Activated naive CD8-positive, alpha-beta T cell treated with anti-CD3 and anti-CD28 coated beads, Interleukin-2, amount 50 U/mL, for 24 hours (primary cell): ENCODE data around the gene PLEKHM3.
"Not testable (repeated sequence)": the region's sequence is repeated elsewhere in the genome, so short reads cannot be mapped to it uniquely, and the experiment has no call there.

Experiments used
- ATAC-seq: fragments of 150-1000 bp; cut with Tn5 transposase; one replicate; pipeline ENCODE4 v1.10.0; 2021
- DNase-seq: peaks from one replicate; pipeline ENCODE4 v3.0.0; 2021
- H3K27ac Mint-ChIP-seq: one replicate; pipeline ENCODE4 v1.8.0; 2021; ENCODE audit warnings: mild to moderate bottlenecking, mixed read lengths
- H3K27me3 Mint-ChIP-seq: one replicate; pipeline ENCODE4 v1.8.0; 2021; ENCODE audit warnings: mixed read lengths
- H3K36me3 Mint-ChIP-seq: one replicate; pipeline ENCODE4 v1.8.0; 2021; ENCODE audit warnings: low read depth, mixed read lengths
- H3K4me1 Mint-ChIP-seq: one replicate; pipeline ENCODE4 v1.8.0; 2021; ENCODE audit warnings: mixed read lengths
- H3K4me3 Mint-ChIP-seq: one replicate; pipeline ENCODE4 v1.8.0; 2021; ENCODE audit warnings: mild to moderate bottlenecking, moderate library complexity, mixed read lengths
- H3K9me3 Mint-ChIP-seq: one replicate; pipeline ENCODE4 v1.8.0; 2021; ENCODE audit warnings: mixed read lengths

PLEKHM3 gene

GRCh38 chr2:207953354-207953753 is 72.0 kb downstream of the PLEKHM3 start:
- Mint-ChIP-seq H3K4me1 (no peaks in the 10 kb centered on the region), H3K36me3 (peaks cover 5% of the 10 kb centered on the region), H3K9me3 (no peaks in the 10 kb centered on the region), H3K4me3 (no peak overlapping the region), H3K27me3 (no peaks in the 10 kb centered on the region), H3K27ac (no peak overlapping the region)
- DNase-seq (no peak), ATAC-seq (no peak)

GRCh38 chr2:207952564-207953345 is 72.6 kb downstream of the PLEKHM3 start:
- no peaks in the 10 kb centered on the region for H3K9me3 Mint-ChIP-seq
- no peaks in the 10 kb centered on the region for H3K4me1 Mint-ChIP-seq
- no peak overlapping the region for H3K27ac Mint-ChIP-seq
- DNase-seq, result no peak
- peaks cover 5% of the 10 kb centered on the region for H3K36me3 Mint-ChIP-seq
- H3K4me3 Mint-ChIP-seq, result no peak overlapping the region
- no peak for ATAC-seq
- no peaks in the 10 kb centered on the region for H3K27me3 Mint-ChIP-seq

GRCh38 chr2:207951734-207952470 is 73.4 kb downstream of the PLEKHM3 start:
- ATAC-seq (no peak), DNase-seq (no peak)
- H3K4me1 Mint-ChIP-seq, result no peaks in the 10 kb centered on the region
- peaks cover 5% of the 10 kb centered on the region for H3K36me3 Mint-ChIP-seq
- H3K4me3 Mint-ChIP-seq, result no peak overlapping the region
- no peaks in the 10 kb centered on the region for H3K9me3 Mint-ChIP-seq
- no peak overlapping the region for H3K27ac Mint-ChIP-seq
- no peaks in the 10 kb centered on the region for H3K27me3 Mint-ChIP-seq

- Mint-ChIP-seq H3K36me3 (peaks cover 2% of the 10 kb centered on the region), H3K4me3 (no peak overlapping the region), H3K9me3 (no peaks in the 10 kb centered on the region), H3K4me1 (no peaks in the 10 kb centered on the region), H3K27ac (no peak overlapping the region), H3K27me3 (no peaks in the 10 kb centered on the region)
- ATAC-seq (no peak), DNase-seq (no peak)
Measured at GRCh38 chr2:207950761-207951114, 74.6 kb downstream of the PLEKHM3 start.

- Mint-ChIP-seq H3K4me1 (no peaks in the 10 kb centered on the region), H3K9me3 (no peaks in the 10 kb centered on the region), H3K36me3 (no peaks in the 10 kb centered on the region), H3K4me3 (no peak overlapping the region), H3K27me3 (no peaks in the 10 kb centered on the region), H3K27ac (no peak overlapping the region)
- ATAC-seq (no peak), DNase-seq (no peak)
Measured at GRCh38 chr2:207950063-207950760, 75.1 kb downstream of the PLEKHM3 start.

- H3K4me3 Mint-ChIP-seq, H3K9me3 Mint-ChIP-seq, H3K27me3 Mint-ChIP-seq, H3K4me1 Mint-ChIP-seq, H3K36me3 Mint-ChIP-seq, ATAC-seq, DNase-seq, H3K27ac Mint-ChIP-seq: not testable (repeated sequence)
Measured at GRCh38 chr2:207949245-207949644, 76.1 kb downstream of the PLEKHM3 start.

GRCh38 chr2:207944979-207945600 is 80.2 kb downstream of the PLEKHM3 start:
- no peak for DNase-seq
- Mint-ChIP-seq H3K36me3 (peaks cover 9% of the 10 kb centered on the region), H3K9me3 (no peaks in the 10 kb centered on the region), H3K4me3 (no peak overlapping the region), H3K4me1 (no peaks in the 10 kb centered on the region), H3K27ac (no peak overlapping the region), H3K27me3 (no peaks in the 10 kb centered on the region)
- no peak for ATAC-seq

- Mint-ChIP-seq H3K4me3 (no peak overlapping the region), H3K36me3 (peaks cover 9% of the 10 kb centered on the region), H3K4me1 (no peaks in the 10 kb centered on the region), H3K27ac (no peak overlapping the region), H3K9me3 (no peaks in the 10 kb centered on the region), H3K27me3 (no peaks in the 10 kb centered on the region)
- DNase-seq (no peak), ATAC-seq (no peak)
Measured at GRCh38 chr2:207944334-207944733, 81.0 kb downstream of the PLEKHM3 start.

- H3K27ac Mint-ChIP-seq, result no peak overlapping the region
- no peaks in the 10 kb centered on the region for H3K9me3 Mint-ChIP-seq
- H3K36me3 Mint-ChIP-seq, result peaks cover 5% of the 10 kb centered on the region
- DNase-seq, result no peak
- no peak overlapping the region for H3K4me3 Mint-ChIP-seq
- H3K4me1 Mint-ChIP-seq, result no peaks in the 10 kb centered on the region
- H3K27me3 Mint-ChIP-seq, result no peaks in the 10 kb centered on the region
- ATAC-seq, result no peak
Measured at GRCh38 chr2:207939342-207940108, 85.8 kb downstream of the PLEKHM3 start.

GRCh38 chr2:207938886-207939285 is 86.4 kb downstream of the PLEKHM3 start:
- Mint-ChIP-seq H3K9me3 (no peaks in the 10 kb centered on the region), H3K4me1 (no peaks in the 10 kb centered on the region), H3K4me3 (no peak overlapping the region), H3K27ac (no peak overlapping the region), H3K36me3 (peaks cover 5% of the 10 kb centered on the region), H3K27me3 (no peaks in the 10 kb centered on the region)
- DNase-seq (no peak), ATAC-seq (no peak)

- ATAC-seq, result no peak
- no peaks in the 10 kb centered on the region for H3K27me3 Mint-ChIP-seq
- no peak overlapping the region for H3K4me3 Mint-ChIP-seq
- no peak overlapping the region for H3K27ac Mint-ChIP-seq
- peaks cover 5% of the 10 kb centered on the region for H3K36me3 Mint-ChIP-seq
- no peak for DNase-seq
- no peaks in the 10 kb centered on the region for H3K4me1 Mint-ChIP-seq
- H3K9me3 Mint-ChIP-seq, result no peaks in the 10 kb centered on the region
Measured at GRCh38 chr2:207938415-207938814, 86.9 kb downstream of the PLEKHM3 start.

- no peak overlapping the region for H3K27ac Mint-ChIP-seq
- no peaks in the 10 kb centered on the region for H3K4me1 Mint-ChIP-seq
- H3K36me3 Mint-ChIP-seq, result peaks cover 5% of the 10 kb centered on the region
- ATAC-seq (no peak), DNase-seq (no peak)
- H3K4me3 Mint-ChIP-seq, result no peak overlapping the region
- no peaks in the 10 kb centered on the region for H3K27me3 Mint-ChIP-seq
- no peaks in the 10 kb centered on the region for H3K9me3 Mint-ChIP-seq
Measured at GRCh38 chr2:207937823-207938222, 87.5 kb downstream of the PLEKHM3 start.

- no peaks in the 10 kb centered on the region for H3K27me3 Mint-ChIP-seq
- no peak overlapping the region for H3K27ac Mint-ChIP-seq
- H3K4me3 Mint-ChIP-seq, result no peak overlapping the region
- H3K36me3 Mint-ChIP-seq, result peaks cover 3% of the 10 kb centered on the region
- no peaks in the 10 kb centered on the region for H3K9me3 Mint-ChIP-seq
- DNase-seq, result no peak
- ATAC-seq, result no peak
- no peaks in the 10 kb centered on the region for H3K4me1 Mint-ChIP-seq
Measured at GRCh38 chr2:207937253-207937652, 88.1 kb downstream of the PLEKHM3 start.

GRCh38 chr2:207936380-207936779 is 88.9 kb downstream of the PLEKHM3 start:
- Mint-ChIP-seq H3K27ac (no peak overlapping the region), H3K27me3 (no peaks in the 10 kb centered on the region), H3K36me3 (no peaks in the 10 kb centered on the region), H3K4me1 (no peaks in the 10 kb centered on the region), H3K4me3 (no peak overlapping the region), H3K9me3 (no peaks in the 10 kb centered on the region)
- DNase-seq (no peak), ATAC-seq (no peak)
